Measurements from ENCODE around the gene CBX8.

CBX8 gene

GRCh38 chr17:79840269-79840988 lies 43.6 kb upstream of the CBX8 start:
- Histone ChIP-seq H2AFZ (ENCODE audit: low read depth, low read length, severe bottlenecking) (no peak overlapping the region), H3K4me2 (ENCODE audit: low read depth, low read length, poor library complexity, severe bottlenecking) (peak overlapping the region; percentile 62), H3K9me2 (replicated peaks; ENCODE audit: insufficient read depth, low read length) (no peaks in the 10 kb centered on the region), H3K9ac (ENCODE audit: low read length) (no peak overlapping the region), H4K20me1 (ENCODE audit: low read depth, low read length) (peaks cover 12% of the 10 kb centered on the region; the same call in 1 of the 2 replicates), H3K36me3 (ENCODE audit: low read length) (no peaks in the 10 kb centered on the region), H3K79me2 (ENCODE audit: insufficient read depth, low read length) (peaks cover 23% of the 10 kb centered on the region), H3K4me3 (ENCODE audit: insufficient read depth, low read length, poor library complexity, severe bottlenecking) (no peak overlapping the region), H3K27me3 (ENCODE audit: low read length) (no peaks in the 10 kb centered on the region), H3K9me3 (ENCODE audit: insufficient read depth, low read length) (no peaks in the 10 kb centered on the region), H3F3A (ENCODE audit: insufficient read depth) (peaks cover 14% of the 10 kb centered on the region), H3K27ac (ENCODE audit: low read depth, low read length) (no peak overlapping the region)
- TF ChIP-seq CTCF (IDR thresholded peaks at IDR 0.05; ENCODE audit: insufficient read depth, low read length, poor library complexity, severe bottlenecking) (no peak), EZH2phosphoT487 (conservative IDR thresholded peaks at IDR 0.05; ENCODE audit: low read length) (no peak)

GRCh38 chr17:79839356-79840268 lies 42.7 kb upstream of the CBX8 start, which contains the start of gene CBX4:
CBX4 (minus strand) TSS chr17:79839440; CDS start chr17:79839251, 189 bp downstream.
- TF ChIP-seq EZH2phosphoT487 (conservative IDR thresholded peaks at IDR 0.05; ENCODE audit: low read length) (no peak), CTCF (IDR thresholded peaks at IDR 0.05; ENCODE audit: insufficient read depth, low read length, poor library complexity, severe bottlenecking) (peak; percentile 50)
- H3K4me2 ChIP-seq (ENCODE audit: low read depth, low read length, poor library complexity, severe bottlenecking): peak within 1 kb of the TSS; percentile 96
- H3K27ac ChIP-seq (ENCODE audit: low read depth, low read length): peak within 1 kb of the TSS; percentile 92
- peaks cover 23% of the 10 kb centered on the region for H3K79me2 ChIP-seq (ENCODE audit: insufficient read depth, low read length)
- H3K9ac ChIP-seq (ENCODE audit: low read length): peak within 1 kb of the TSS; percentile 82
- peaks cover 12% of the 10 kb centered on the region; the same call in 1 of the 2 replicates for H4K20me1 ChIP-seq (ENCODE audit: low read depth, low read length)
- H3K27me3 ChIP-seq (ENCODE audit: low read length): no peaks in the 10 kb centered on the region
- 0 out of 2 replicates have a peak, but pooled peaks cover 2% of the 10 kb centered on the region for H3K36me3 ChIP-seq (ENCODE audit: low read length)
- H3K9me3 ChIP-seq (ENCODE audit: insufficient read depth, low read length): no peaks in the 10 kb centered on the region
- H3K9me2 ChIP-seq (replicated peaks; ENCODE audit: insufficient read depth, low read length): no peaks in the 10 kb centered on the region
- peak within 1 kb of the TSS; percentile 89 for H2AFZ ChIP-seq (ENCODE audit: low read depth, low read length, severe bottlenecking)
- H3K4me3 ChIP-seq (ENCODE audit: insufficient read depth, low read length, poor library complexity, severe bottlenecking): peak within 1 kb of the TSS; percentile 98
- H3F3A ChIP-seq (ENCODE audit: insufficient read depth): peaks cover 14% of the 10 kb centered on the region

- no peaks in the 10 kb centered on the region for H3K9me3 ChIP-seq (ENCODE audit: insufficient read depth, low read length)
- H3K27ac ChIP-seq (ENCODE audit: low read depth, low read length): peak overlapping the region; percentile 92
- TF ChIP-seq EZH2phosphoT487 (conservative IDR thresholded peaks at IDR 0.05; ENCODE audit: low read length) (no peak), CTCF (IDR thresholded peaks at IDR 0.05; ENCODE audit: insufficient read depth, low read length, poor library complexity, severe bottlenecking) (no peak)
- 0 out of 2 replicates have a peak, but pooled peaks cover 3% of the 10 kb centered on the region for H3K36me3 ChIP-seq (ENCODE audit: low read length)
- H3K4me3 ChIP-seq (ENCODE audit: insufficient read depth, low read length, poor library complexity, severe bottlenecking): peak overlapping the region; percentile 98
- peak overlapping the region; percentile 82 for H3K9ac ChIP-seq (ENCODE audit: low read length)
- H2AFZ ChIP-seq (ENCODE audit: low read depth, low read length, severe bottlenecking): no peak overlapping the region
- no peaks in the 10 kb centered on the region for H3K27me3 ChIP-seq (ENCODE audit: low read length)
- H3F3A ChIP-seq (ENCODE audit: insufficient read depth): peaks cover 14% of the 10 kb centered on the region
- peaks cover 23% of the 10 kb centered on the region for H3K79me2 ChIP-seq (ENCODE audit: insufficient read depth, low read length)
- H4K20me1 ChIP-seq (ENCODE audit: low read depth, low read length): peaks cover 12% of the 10 kb centered on the region; the same call in 1 of the 2 replicates
- H3K4me2 ChIP-seq (ENCODE audit: low read depth, low read length, poor library complexity, severe bottlenecking): peak overlapping the region; percentile 96
- no peaks in the 10 kb centered on the region for H3K9me2 ChIP-seq (replicated peaks; ENCODE audit: insufficient read depth, low read length)
These were observed 41.8 kb upstream of the CBX8 start for GRCh38 chr17:79838522-79839274.
